Activated naive CD8-positive, alpha-beta T cell treated with anti-CD3 and anti-CD28 coated beads for 36 hours (primary cell): ENCODE data around the gene GLYR1. TPM values are rescaled to one million over a fixed set of nuclear protein-coding genes. Genes with fewer than 3 reads are reported as not detected.
"Not testable (repeated sequence)": the region's sequence is repeated elsewhere in the genome, so short reads cannot be mapped to it uniquely, and the experiment has no call there.

Experiments
- DNase-seq: peaks from one replicate; pipeline ENCODE4 v3.0.0; 2021
- H3K27ac Mint-ChIP-seq: one replicate; pipeline ENCODE4 v1.8.0; 2022; ENCODE audit warnings: mild to moderate bottlenecking, moderate library complexity, mixed read lengths
- H3K27me3 Mint-ChIP-seq: one replicate; pipeline ENCODE4 v1.8.0; 2022; ENCODE audit warnings: mild to moderate bottlenecking, mixed read lengths
- H3K36me3 Mint-ChIP-seq: one replicate; pipeline ENCODE4 v1.8.0; 2021; ENCODE audit warnings: mild to moderate bottlenecking, mixed read lengths
- H3K4me1 Mint-ChIP-seq: one replicate; pipeline ENCODE4 v1.8.0; 2021; ENCODE audit warnings: mixed read lengths
- H3K4me3 Mint-ChIP-seq: one replicate; pipeline ENCODE4 v1.8.0; 2022; ENCODE audit warnings: mild to moderate bottlenecking, moderate library complexity, mixed read lengths
- H3K9me3 Mint-ChIP-seq: one replicate; pipeline ENCODE4 v1.8.0; 2022; ENCODE audit warnings: mixed read lengths
- total RNA-seq, 2 experiments: library from RNA; stranded (reverse); gene quantifications; one replicate each; pipeline ENCODE4 v1.2.3, GENCODE V29; 2021

The GLYR1 gene
- total RNA-seq, result 10 to 100 TPM; 89.4 to 90.0 TPM

GRCh38 chr16:4846901-4847773 lies at the start of gene GLYR1, which contains the start of gene UBN1:
Gene GLYR1, minus strand, starts transcription at chr16:4847288. Its CDS starts 23 bp downstream, at chr16:4847265.
Gene UBN1, plus strand, starts transcription at chr16:4847481. Its CDS starts 5,437 bp downstream, at chr16:4852918.
- Mint-ChIP-seq H3K4me3 (peak within 1 kb of the TSS; percentile 89), H3K27ac (peak within 1 kb of the TSS; percentile 88), H3K9me3 (no peaks in the 10 kb centered on the region), H3K4me1 (peaks cover 51% of the 10 kb centered on the region), H3K36me3 (peaks cover 17% of the 10 kb centered on the region), H3K27me3 (no peaks in the 10 kb centered on the region)
- DNase-seq, result peak; percentile 100

DNA sequence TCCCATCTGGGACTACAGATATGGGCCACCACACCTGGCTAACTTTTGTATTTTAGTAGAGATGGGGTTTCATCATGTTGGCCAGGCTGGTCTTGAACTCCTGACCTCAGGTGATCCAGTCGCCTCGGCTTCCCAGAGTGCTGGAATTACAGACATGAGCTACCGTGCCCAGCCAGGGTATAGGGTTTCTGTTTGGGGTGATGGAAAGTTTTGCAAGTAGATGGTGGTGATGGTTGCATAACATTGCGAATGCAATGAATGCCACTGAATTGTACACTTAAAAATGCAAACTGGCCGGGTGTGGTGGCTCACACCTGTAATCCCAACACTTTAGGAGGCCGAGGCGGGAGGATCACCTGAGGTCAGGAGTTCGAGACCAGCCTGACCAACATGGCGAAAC lies 49.7 kb upstream of the GLYR1 start:
- H3K36me3 Mint-ChIP-seq, H3K4me3 Mint-ChIP-seq, H3K27me3 Mint-ChIP-seq, DNase-seq, H3K27ac Mint-ChIP-seq, H3K4me1 Mint-ChIP-seq, H3K9me3 Mint-ChIP-seq: not testable (repeated sequence)

GRCh38 chr16:4895366-4895765 lies 48.3 kb upstream of the GLYR1 start:
- H3K4me3 Mint-ChIP-seq, result no peak overlapping the region
- H3K36me3 Mint-ChIP-seq, result no peaks in the 10 kb centered on the region
- H3K27ac Mint-ChIP-seq, result no peak overlapping the region
- H3K4me1 Mint-ChIP-seq, result no peaks in the 10 kb centered on the region
- no peaks in the 10 kb centered on the region for H3K27me3 Mint-ChIP-seq
- no peaks in the 10 kb centered on the region for H3K9me3 Mint-ChIP-seq
- DNase-seq, result no peak

GRCh38 chr16:4894276-4895150 lies 47.4 kb upstream of the GLYR1 start:
- Mint-ChIP-seq H3K4me1 (no peaks in the 10 kb centered on the region), H3K27ac (no peak overlapping the region), H3K9me3 (no peaks in the 10 kb centered on the region), H3K4me3 (no peak overlapping the region), H3K27me3 (no peaks in the 10 kb centered on the region), H3K36me3 (no peaks in the 10 kb centered on the region)
- no peak for DNase-seq

GRCh38 chr16:4893103-4893862 lies 46.2 kb upstream of the GLYR1 start:
- no peaks in the 10 kb centered on the region for H3K36me3 Mint-ChIP-seq
- H3K4me1 Mint-ChIP-seq, result no peaks in the 10 kb centered on the region
- H3K9me3 Mint-ChIP-seq, result no peaks in the 10 kb centered on the region
- H3K4me3 Mint-ChIP-seq, result no peak overlapping the region
- no peak for DNase-seq
- H3K27ac Mint-ChIP-seq, result no peak overlapping the region
- H3K27me3 Mint-ChIP-seq, result no peaks in the 10 kb centered on the region

GRCh38 chr16:4892361-4893102 lies 45.4 kb upstream of the GLYR1 start:
- H3K27me3 Mint-ChIP-seq, result no peaks in the 10 kb centered on the region
- no peaks in the 10 kb centered on the region for H3K9me3 Mint-ChIP-seq
- H3K36me3 Mint-ChIP-seq, result no peaks in the 10 kb centered on the region
- no peaks in the 10 kb centered on the region for H3K4me1 Mint-ChIP-seq
- H3K4me3 Mint-ChIP-seq, result no peak overlapping the region
- DNase-seq, result no peak
- H3K27ac Mint-ChIP-seq, result no peak overlapping the region

- H3K27ac Mint-ChIP-seq, result no peak overlapping the region
- H3K4me3 Mint-ChIP-seq, result no peak overlapping the region
- no peak for DNase-seq
- H3K4me1 Mint-ChIP-seq, result no peaks in the 10 kb centered on the region
- H3K36me3 Mint-ChIP-seq, result no peaks in the 10 kb centered on the region
- H3K27me3 Mint-ChIP-seq, result no peaks in the 10 kb centered on the region
- no peaks in the 10 kb centered on the region for H3K9me3 Mint-ChIP-seq
These were observed 44.8 kb upstream of the GLYR1 start for GRCh38 chr16:4891886-4892216.

DNA sequence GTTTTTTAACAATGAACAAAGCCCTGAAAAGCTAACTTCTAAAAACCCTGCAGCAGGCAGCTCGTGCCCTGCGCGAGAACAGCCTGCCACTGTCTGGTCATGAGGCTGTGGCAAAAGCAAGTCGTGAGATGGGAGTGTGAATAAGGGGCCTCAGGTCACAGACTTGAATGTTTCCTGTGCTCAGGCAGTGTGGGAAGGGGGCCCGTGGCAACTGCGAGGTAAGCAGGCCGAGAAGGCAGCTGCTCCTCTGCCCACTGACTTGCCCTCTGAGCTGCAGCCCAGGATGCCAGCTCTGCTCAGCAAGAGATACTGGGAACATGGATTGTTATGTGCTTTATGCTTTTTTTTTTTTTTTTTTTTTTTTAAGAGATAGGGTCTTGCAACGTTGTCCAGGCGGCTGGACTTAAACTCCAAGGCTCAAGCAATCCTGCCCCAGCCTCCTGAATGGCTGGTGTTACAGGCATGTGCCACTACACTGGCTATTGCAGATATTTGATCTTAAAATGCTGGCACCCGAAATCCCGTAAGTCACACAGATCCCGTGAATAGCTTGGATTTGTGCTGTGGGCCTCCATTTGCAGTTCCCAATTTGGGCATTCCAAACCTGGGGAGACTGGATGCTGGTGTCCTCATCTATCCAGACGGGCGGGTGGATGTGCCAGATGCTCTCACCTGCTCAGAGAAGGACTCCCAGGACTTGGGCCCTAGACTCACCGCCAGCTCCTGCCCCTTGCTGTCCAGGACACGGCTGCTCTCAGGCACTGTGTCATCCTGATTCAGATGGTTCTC lies 44.2 kb upstream of the GLYR1 start:
- Mint-ChIP-seq H3K27me3 (no peaks in the 10 kb centered on the region), H3K9me3 (no peaks in the 10 kb centered on the region), H3K36me3 (no peaks in the 10 kb centered on the region), H3K4me1 (no peaks in the 10 kb centered on the region), H3K27ac (no peak overlapping the region), H3K4me3 (no peak overlapping the region)
- DNase-seq, result no peak

DNA sequence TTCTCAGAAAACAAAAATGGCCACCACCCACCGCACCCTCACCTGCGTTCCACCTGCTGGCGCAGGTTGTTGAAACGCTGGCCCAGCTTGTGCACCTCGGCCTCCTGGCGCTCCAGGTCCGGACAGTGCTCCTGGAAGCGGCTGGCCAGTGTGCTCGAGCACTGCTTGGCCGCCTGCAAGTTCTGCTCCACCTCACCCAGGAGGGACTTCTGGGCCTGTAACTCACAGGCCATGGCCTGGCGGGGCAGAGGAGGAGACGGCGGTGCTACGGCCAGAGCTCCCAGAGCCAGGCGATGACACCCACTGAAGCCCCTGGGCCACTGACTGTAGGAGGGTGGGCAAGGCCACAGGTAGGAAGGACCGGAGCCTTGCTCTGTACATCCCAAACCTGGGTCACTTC lies 43.6 kb upstream of the GLYR1 start:
- Mint-ChIP-seq H3K36me3 (peaks cover 2% of the 10 kb centered on the region), H3K9me3 (no peaks in the 10 kb centered on the region), H3K4me3 (no peak overlapping the region), H3K27me3 (no peaks in the 10 kb centered on the region), H3K27ac (no peak overlapping the region), H3K4me1 (no peaks in the 10 kb centered on the region)
- DNase-seq, result no peak

DNA sequence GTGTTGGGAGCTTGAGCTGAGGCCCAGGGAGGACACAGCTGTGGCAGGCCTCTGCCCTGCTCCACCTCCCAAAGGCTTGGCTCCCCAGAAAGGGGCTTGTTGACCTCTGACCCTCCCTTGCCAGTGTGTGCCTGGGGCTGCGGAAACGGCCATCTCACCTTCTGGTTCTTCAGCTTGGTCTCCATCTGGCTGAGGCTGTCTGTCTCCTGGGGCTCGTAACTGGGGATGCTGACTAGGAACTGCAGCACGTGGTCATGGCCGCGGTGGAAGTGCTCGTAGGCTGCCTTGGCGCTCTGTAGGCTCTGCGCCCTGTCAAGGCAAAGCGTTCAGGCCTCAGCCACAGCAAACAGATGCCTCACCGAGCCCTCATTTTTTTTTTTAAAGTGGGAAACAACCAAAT lies 42.9 kb upstream of the GLYR1 start:
- Mint-ChIP-seq H3K36me3 (peaks cover 5% of the 10 kb centered on the region), H3K27ac (no peak overlapping the region), H3K27me3 (no peaks in the 10 kb centered on the region), H3K4me3 (no peak overlapping the region), H3K4me1 (no peaks in the 10 kb centered on the region), H3K9me3 (no peaks in the 10 kb centered on the region)
- DNase-seq, result no peak

GRCh38 chr16:4888428-4889135 lies 41.5 kb upstream of the GLYR1 start:
- no peak overlapping the region for H3K27ac Mint-ChIP-seq
- no peak overlapping the region for H3K4me3 Mint-ChIP-seq
- H3K4me1 Mint-ChIP-seq, result no peaks in the 10 kb centered on the region
- H3K27me3 Mint-ChIP-seq, result no peaks in the 10 kb centered on the region
- no peaks in the 10 kb centered on the region for H3K9me3 Mint-ChIP-seq
- DNase-seq, result no peak
- H3K36me3 Mint-ChIP-seq, result peaks cover 14% of the 10 kb centered on the region

GRCh38 chr16:4886151-4886550 lies 39.1 kb upstream of the GLYR1 start:
- DNase-seq, result no peak
- Mint-ChIP-seq H3K27ac (no peak overlapping the region), H3K9me3 (no peaks in the 10 kb centered on the region), H3K4me3 (no peak overlapping the region), H3K27me3 (no peaks in the 10 kb centered on the region), H3K4me1 (no peaks in the 10 kb centered on the region), H3K36me3 (peaks cover 23% of the 10 kb centered on the region)
